AG04450 (cell line): ENCODE measurements around the gene CLEC10A. TPM values are rescaled to one million over a fixed set of nuclear protein-coding genes. Genes with fewer than 3 reads are reported as not detected.
"Not testable (repeated sequence)": the region's sequence is repeated elsewhere in the genome, so short reads cannot be mapped to it uniquely, and the experiment has no call there.

Experiments used
- CTCF ChIA-PET: fragments of 300-600, 350-600 bp; formaldehyde crosslinking; extraction: SDS; loops from one replicate; lab custom pipeline; 2022; ENCODE audit warnings: antibody characterized with exemption, inconsistent platforms; lab: Charles Lee
- POLR2A ChIA-PET: fragments of 350-600 bp; formaldehyde crosslinking; extraction: SDS; loops from one replicate; lab custom pipeline; 2021; ENCODE audit warnings: antibody characterized with exemption, inconsistent platforms; lab: Yijun Ruan, JAX
- DNase-seq: peaks from one replicate; pipeline ENCODE4 v3.0.0-alpha.2; 2011; ENCODE audit warnings: low read depth, low spot score
- H3K27ac ChIP-seq: one replicate; pipeline ENCODE4 v1.5.1; 2012; ENCODE audit warnings: low read depth, low read length, control low read depth
- H3K27me3 ChIP-seq: one replicate; pipeline ENCODE4 v1.6.0; 2012; ENCODE audit warnings: low read length; ENCODE audit not compliant: control insufficient read depth, insufficient read depth
- H3K4me3 ChIP-seq: 2 replicates; pipeline ENCODE4 v1.5.1; 2011; ENCODE audit warnings: mild to moderate bottlenecking, low read depth, low read length, control low read depth
- H3K9me3 ChIP-seq: 2 replicates; pipeline ENCODE4 v1.5.1; 2012; ENCODE audit warnings: low read length; ENCODE audit not compliant: control insufficient read depth, insufficient read depth
- CTCF ChIP-seq: IDR thresholded peaks from 2 replicates; pipeline ENCODE4 v1.5.1; 2011; ENCODE audit warnings: low read depth, low read length, control low read depth, inconsistent platforms
- polyA plus RNA-seq: library from polyadenylated mRNA; depleted of rRNA; stranded (reverse); fragments of >200 nt; gene quantifications from 2 replicates; pipeline ENCODE4 v1.2.3, GENCODE V29; 2011

Gene CLEC10A
- polyA plus RNA-seq, 1 experiment, result not detected

GRCh38 chr17:7124923-7125322 is 44.9 kb upstream of the CLEC10A start:
- no peak overlapping the region for H3K4me3 ChIP-seq
- ChIA-PET CTCF (interaction anchor here (0.5 to 1.5 kb wide), 3 partner anchors 8 to 20 kb away, joined by 3 to 7 read pairs (median 5); no protein-coding TSS in a partner anchor), POLR2A (no interaction called here)
- H3K27me3 ChIP-seq, result peaks cover 12% of the 10 kb centered on the region
- no peak overlapping the region for H3K27ac ChIP-seq
- H3K9me3 ChIP-seq, result no peaks in the 10 kb centered on the region
- DNase-seq, result no peak
- TF ChIP-seq CTCF, result no peak

DNA sequence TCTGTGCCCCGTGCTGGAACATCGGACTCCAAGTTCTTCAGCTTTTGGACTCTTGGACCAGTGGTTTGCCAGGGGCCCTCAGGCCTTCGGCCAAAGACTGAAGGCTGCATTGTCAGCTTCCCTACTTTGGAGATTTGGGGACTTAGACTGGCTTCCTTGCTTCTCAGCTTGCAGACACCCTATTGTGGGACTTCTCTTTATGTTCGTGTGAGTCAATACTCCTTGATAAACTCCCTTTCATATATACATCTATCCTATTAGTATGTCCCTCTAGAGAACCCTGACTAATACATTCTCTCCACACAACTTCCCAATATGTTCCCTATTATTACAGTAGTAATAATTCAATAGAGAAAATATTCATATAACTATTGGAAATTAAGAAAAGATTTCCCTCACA is 43.8 kb upstream of the CLEC10A start:
- H3K27me3 ChIP-seq, result peaks cover 5% of the 10 kb centered on the region
- CTCF ChIA-PET, result interaction anchor here (1.1 kb wide), 1 partner anchor 13 kb away, joined by 3 read pairs; no protein-coding TSS in a partner anchor

DNA sequence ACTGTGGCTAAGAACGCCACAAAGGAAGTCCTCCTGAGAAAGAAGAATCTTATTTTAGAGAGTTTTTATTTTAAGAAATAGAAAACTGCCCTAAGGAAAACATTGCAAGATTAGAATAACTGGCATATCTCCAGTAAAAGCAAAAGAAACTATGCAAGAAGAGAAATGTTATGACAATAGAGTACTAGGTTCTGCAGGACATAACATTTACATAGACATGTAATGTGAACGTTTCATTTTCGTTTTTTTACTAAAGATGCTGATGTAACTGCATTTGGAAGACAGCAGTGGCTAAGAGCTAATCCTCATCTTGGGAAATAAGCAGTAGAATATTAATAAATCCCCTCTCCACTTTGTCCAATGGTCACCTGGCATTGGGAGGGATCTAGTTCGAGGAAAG is 42.3 kb upstream of the CLEC10A start:
- no peak overlapping the region for H3K27ac ChIP-seq
- POLR2A ChIA-PET, result no interaction called here
- no peak overlapping the region for H3K4me3 ChIP-seq
- H3K9me3 ChIP-seq, result no peaks in the 10 kb centered on the region; the same call in 1 of the 2 replicates
- no peak for TF ChIP-seq CTCF
- peaks cover 9% of the 10 kb centered on the region for H3K27me3 ChIP-seq
- DNase-seq, result no peak
- CTCF ChIA-PET, result interaction anchor here (1.0 to 3.7 kb wide), 2 partner anchors 15 to 76 kb away, joined by 3 to 10 read pairs; no protein-coding TSS in a partner anchor

More for the DNA sequence above, 43.8 kb upstream of the CLEC10A start:
- no peak for TF ChIP-seq CTCF
- no peak for DNase-seq
- POLR2A ChIA-PET, result no interaction called here
- no peak overlapping the region for H3K27ac ChIP-seq
- no peak overlapping the region for H3K4me3 ChIP-seq
- no peaks in the 10 kb centered on the region for H3K9me3 ChIP-seq

DNA sequence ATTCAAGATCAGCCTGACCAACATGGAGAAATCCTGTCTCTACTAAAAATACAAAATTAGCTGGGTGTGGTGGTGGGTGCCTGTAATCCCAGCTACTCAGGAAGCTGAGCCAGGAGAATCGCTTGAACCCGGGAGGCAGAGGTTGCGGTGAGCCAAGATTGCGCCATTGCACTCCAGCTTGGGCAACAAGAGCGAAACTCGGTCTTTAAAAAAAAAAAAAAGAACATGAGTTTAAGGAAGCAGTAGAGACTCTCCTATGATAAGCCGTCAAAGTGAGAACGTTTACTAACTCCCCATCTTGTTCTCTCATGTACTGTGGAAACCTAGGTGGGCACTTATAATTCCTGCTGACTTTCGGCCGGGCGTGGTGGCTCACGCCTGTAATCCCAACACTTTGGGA is 40.6 kb upstream of the CLEC10A start:
- peaks cover 15% of the 10 kb centered on the region for H3K27me3 ChIP-seq
- CTCF ChIA-PET, result interaction anchor here (3.7 kb wide), 1 partner anchor 16 kb away, joined by 10 read pairs; no protein-coding TSS in a partner anchor
- DNase-seq, POLR2A ChIA-PET, H3K27ac ChIP-seq, H3K9me3 ChIP-seq, H3K4me3 ChIP-seq: not testable (repeated sequence)

DNA sequence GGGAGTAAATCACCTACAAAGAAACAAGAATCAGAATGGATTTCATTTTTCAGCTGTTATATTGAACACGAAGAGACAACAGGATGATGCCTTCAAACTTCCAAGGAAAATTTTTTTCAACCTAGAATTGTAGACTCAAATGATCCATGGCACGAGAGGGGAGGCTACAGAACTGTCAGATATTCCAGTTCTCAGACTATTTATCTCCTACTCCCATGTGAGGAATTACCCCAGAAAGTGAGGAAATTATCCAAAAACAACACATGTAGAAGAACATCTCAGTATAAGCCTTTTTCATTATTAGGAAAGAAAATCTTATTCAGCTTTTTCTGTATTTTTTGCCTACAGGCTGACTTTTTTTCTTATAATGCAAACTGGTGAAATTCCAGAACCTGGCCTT is 40.1 kb upstream of the CLEC10A start:
- no peak for TF ChIP-seq CTCF
- ChIA-PET CTCF (interaction anchor here (0.6 to 3.7 kb wide), 2 partner anchors 12 to 17 kb away, joined by 4 to 10 read pairs; no protein-coding TSS in a partner anchor), POLR2A (no interaction called here)
- DNase-seq, result no peak
- Histone ChIP-seq H3K27ac (no peak overlapping the region), H3K4me3 (no peak overlapping the region), H3K9me3 (no peaks in the 10 kb centered on the region; the same call in 1 of the 2 replicates), H3K27me3 (peaks cover 15% of the 10 kb centered on the region)
